Osteoblast (primary cell): Measurements from ENCODE around the gene ANKRD44. TPM values are rescaled to one million over a fixed set of nuclear protein-coding genes. Genes with fewer than 3 reads are reported as not detected.

Source experiments
- DNase-seq: peaks from one replicate; pipeline ENCODE4 v3.0.0; 2011; ENCODE audit warnings: low spot score, mixed read lengths; ENCODE audit not compliant: insufficient read length; ENCODE audit errors: missing footprints
- H2AFZ ChIP-seq: 2 replicates; pipeline ENCODE4 v1.6.0; 2011; ENCODE audit warnings: mild to moderate bottlenecking, low read length
- H3K27ac ChIP-seq: 2 replicates; pipeline ENCODE4 v1.5.1; 2011; ENCODE audit warnings: mild to moderate bottlenecking, low read depth, low read length, moderate library complexity
- H3K27me3 ChIP-seq: 2 replicates; pipeline ENCODE4 v1.6.0; 2012; ENCODE audit warnings: mild to moderate bottlenecking, control low read depth, inconsistent platforms, low read length, moderate library complexity; ENCODE audit not compliant: insufficient read depth
- H3K36me3 ChIP-seq: 2 replicates; pipeline ENCODE4 v1.5.1; 2011; ENCODE audit warnings: mild to moderate bottlenecking, low read length, control low read depth, moderate library complexity; ENCODE audit not compliant: insufficient read depth
- H3K4me1 ChIP-seq: 2 replicates; pipeline ENCODE4 v1.5.1; 2011; ENCODE audit warnings: mild to moderate bottlenecking, low read length, control low read depth, moderate library complexity; ENCODE audit not compliant: insufficient read depth
- H3K4me2 ChIP-seq: 2 replicates; pipeline ENCODE4 v1.6.0; 2011; ENCODE audit warnings: mild to moderate bottlenecking, low read length; ENCODE audit not compliant: insufficient read depth
- H3K4me3 ChIP-seq: fragments of 200-600 bp; sonication (generic); 3 replicates; pipeline ENCODE4 v1.5.1; 2012; ENCODE audit warnings: mild to moderate bottlenecking, low read length, inconsistent platforms; ENCODE audit not compliant: insufficient read depth
- H3K79me2 ChIP-seq: 2 replicates; pipeline ENCODE4 v1.6.0; 2012; ENCODE audit warnings: mild to moderate bottlenecking, low read length, control low read depth, inconsistent platforms; ENCODE audit not compliant: insufficient read depth
- H3K9me3 ChIP-seq: 2 replicates; pipeline ENCODE4 v1.5.1; 2011; ENCODE audit warnings: low read depth, low read length, control low read depth
- H4K20me1 ChIP-seq: 2 replicates; pipeline ENCODE4 v1.6.0; 2012; ENCODE audit warnings: mild to moderate bottlenecking, low read length, control low read depth; ENCODE audit not compliant: insufficient read depth
- CTCF ChIP-seq: IDR thresholded peaks from 2 replicates; pipeline ENCODE4 v1.5.1; 2011; ENCODE audit warnings: mild to moderate bottlenecking, low read depth, low read length, moderate library complexity; ENCODE audit errors: extremely low read depth
- total RNA-seq: library from RNA; depleted of rRNA; stranded (reverse); fragments of >200 nt; gene quantifications from 2 replicates; pipeline ENCODE4 v1.2.3, GENCODE V29; 2012

The ANKRD44 gene
- total RNA-seq, 1 donor = 44.5 TPM

GRCh38 chr2:197201874-197202273 is 108.7 kb downstream of the ANKRD44 start:
- no peak for DNase-seq
- TF ChIP-seq CTCF = no peak
- Histone ChIP-seq H3K4me1 (peaks cover 9% of the 10 kb centered on the region), H3K79me2 (no peaks in the 10 kb centered on the region), H3K27ac (no peak overlapping the region), H3K4me3 (no peak overlapping the region), H3K4me2 (no peak overlapping the region), H3K27me3 (no peaks in the 10 kb centered on the region), H4K20me1 (no peaks in the 10 kb centered on the region), H3K9me3 (no peaks in the 10 kb centered on the region), H3K36me3 (no peaks in the 10 kb centered on the region), H2AFZ (no peak overlapping the region)

- H3K27me3 ChIP-seq = no peaks in the 10 kb centered on the region
- H3K27ac ChIP-seq = no peak overlapping the region
- no peaks in the 10 kb centered on the region for H3K9me3 ChIP-seq
- DNase-seq = no peak
- no peaks in the 10 kb centered on the region for H3K79me2 ChIP-seq
- no peaks in the 10 kb centered on the region for H3K36me3 ChIP-seq
- H4K20me1 ChIP-seq = no peaks in the 10 kb centered on the region
- peaks cover 9% of the 10 kb centered on the region for H3K4me1 ChIP-seq
- H3K4me2 ChIP-seq = no peak overlapping the region
- TF ChIP-seq CTCF = no peak
- no peak overlapping the region for H2AFZ ChIP-seq
- no peak overlapping the region for H3K4me3 ChIP-seq
Observed at GRCh38 chr2:197200762-197201058, 109.9 kb downstream of the ANKRD44 start.

GRCh38 chr2:197200051-197200761 is 110.4 kb downstream of the ANKRD44 start:
- Histone ChIP-seq H3K27ac (no peak overlapping the region), H3K9me3 (no peaks in the 10 kb centered on the region), H4K20me1 (no peaks in the 10 kb centered on the region), H3K79me2 (no peaks in the 10 kb centered on the region), H3K4me1 (peaks cover 14% of the 10 kb centered on the region), H3K4me2 (no peak overlapping the region), H2AFZ (no peak overlapping the region), H3K36me3 (no peaks in the 10 kb centered on the region), H3K27me3 (no peaks in the 10 kb centered on the region), H3K4me3 (no peak overlapping the region)
- TF ChIP-seq CTCF = no peak
- no peak for DNase-seq

- no peak for DNase-seq
- no peaks in the 10 kb centered on the region for H3K36me3 ChIP-seq
- H2AFZ ChIP-seq = peak overlapping the region; percentile 35
- peaks cover 5% of the 10 kb centered on the region for H3K4me1 ChIP-seq
- no peak overlapping the region for H3K4me3 ChIP-seq
- no peaks in the 10 kb centered on the region for H3K9me3 ChIP-seq
- no peak for TF ChIP-seq CTCF
- H4K20me1 ChIP-seq = no peaks in the 10 kb centered on the region
- H3K27me3 ChIP-seq = no peaks in the 10 kb centered on the region
- H3K79me2 ChIP-seq = no peaks in the 10 kb centered on the region
- H3K4me2 ChIP-seq = no peak overlapping the region
- H3K27ac ChIP-seq = no peak overlapping the region
Observed at GRCh38 chr2:197198890-197199289, 111.7 kb downstream of the ANKRD44 start.
